SHP77 treated with DMSO at 0.1 percent for 48 hours (cell line): ENCODE measurements around the gene FSIP1.

ENCODE experiments used
- DNase-seq: peaks from one replicate; lab custom pipeline; 2025; lab: John Stamatoyannopoulos, UW

FSIP1 gene

GRCh38 chr15:39593656-39594445 lies 188.8 kb downstream of the FSIP1 start:
- DNase-seq: no peak

GRCh38 chr15:39593071-39593655 lies 189.5 kb downstream of the FSIP1 start:
- DNase-seq: no peak

GRCh38 chr15:39592500-39592899 lies 190.1 kb downstream of the FSIP1 start:
- no peak for DNase-seq

DNA sequence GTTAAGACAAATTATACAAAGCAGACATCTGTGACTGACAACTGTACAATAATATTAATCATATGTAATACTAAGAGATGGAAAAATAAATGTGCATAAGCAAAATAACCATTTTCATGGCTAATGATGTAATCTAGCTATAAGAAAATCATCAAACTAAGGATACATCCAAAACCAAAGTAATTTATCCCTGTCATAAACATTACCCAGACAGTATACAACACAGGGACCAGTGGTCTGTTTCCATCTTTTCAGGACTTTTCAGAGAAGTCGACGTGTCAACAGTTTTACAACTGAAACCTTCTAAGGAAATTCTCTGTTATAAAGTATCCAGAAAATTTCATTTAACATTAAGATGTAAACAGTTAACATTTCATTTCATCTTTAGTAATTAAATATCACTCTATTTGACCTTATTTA lies 190.7 kb downstream of the FSIP1 start:
- DNase-seq: no peak

DNA sequence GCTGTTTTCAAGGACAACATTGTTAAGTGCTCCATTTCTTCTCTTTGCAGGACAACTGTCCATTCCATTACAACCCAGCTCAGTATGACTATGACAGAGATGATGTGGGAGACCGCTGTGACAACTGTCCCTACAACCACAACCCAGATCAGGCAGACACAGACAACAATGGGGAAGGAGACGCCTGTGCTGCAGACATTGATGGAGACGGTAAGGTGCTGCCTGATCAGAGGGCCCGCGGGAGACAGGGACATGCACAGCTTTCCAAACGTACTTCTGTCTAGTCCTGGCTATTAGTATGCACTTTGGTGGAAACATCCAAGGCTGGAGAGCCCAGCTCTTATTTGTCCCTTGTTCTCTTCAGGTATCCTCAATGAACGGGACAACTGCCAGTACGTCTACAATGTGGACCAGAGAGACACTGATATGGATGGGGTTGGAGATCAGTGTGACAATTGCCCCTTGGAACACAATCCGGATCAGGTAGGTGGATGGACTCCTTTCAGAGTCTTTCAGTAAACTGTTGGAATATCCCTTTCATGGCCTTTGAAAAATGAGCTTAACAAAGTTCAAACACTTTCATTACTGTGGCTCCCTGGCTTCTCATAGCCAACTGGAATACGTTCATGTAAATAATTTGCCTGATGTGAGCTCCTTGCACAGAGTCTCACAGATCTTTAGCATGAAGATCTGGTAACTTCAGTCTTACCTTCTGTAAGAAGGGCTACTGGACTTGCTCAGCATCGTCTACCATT lies 191.3 kb downstream of the FSIP1 start:
- no peak for DNase-seq

DNA sequence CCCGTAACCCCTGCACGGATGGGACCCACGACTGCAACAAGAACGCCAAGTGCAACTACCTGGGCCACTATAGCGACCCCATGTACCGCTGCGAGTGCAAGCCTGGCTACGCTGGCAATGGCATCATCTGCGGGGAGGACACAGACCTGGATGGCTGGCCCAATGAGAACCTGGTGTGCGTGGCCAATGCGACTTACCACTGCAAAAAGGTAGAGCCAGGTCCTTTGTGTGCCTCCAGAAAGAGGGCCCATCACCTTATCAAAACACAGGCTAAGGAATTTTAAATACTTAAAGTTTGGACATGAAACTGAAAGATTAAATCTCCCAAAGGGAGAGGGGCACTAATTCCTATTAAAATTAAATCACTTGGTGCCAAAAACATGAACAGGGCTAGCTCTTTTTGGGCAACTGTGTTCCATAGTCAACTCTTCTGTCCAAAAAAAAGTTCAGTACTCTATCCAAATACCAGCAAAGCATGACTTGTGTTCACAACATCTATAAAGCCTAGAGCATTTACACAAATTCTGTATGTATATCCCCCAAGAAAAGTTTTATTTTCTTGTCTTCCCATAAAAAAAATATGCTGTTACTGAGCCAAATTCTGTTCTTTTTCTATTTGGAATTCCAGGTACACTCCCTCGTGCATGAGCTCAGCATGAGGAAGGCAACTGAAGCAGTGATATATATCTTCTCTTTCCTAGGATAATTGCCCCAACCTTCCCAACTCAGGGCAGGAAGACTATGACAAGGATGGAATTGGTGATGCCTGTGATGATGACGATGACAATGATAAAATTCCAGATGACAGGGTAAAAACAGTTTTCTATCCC lies 192.6 kb downstream of the FSIP1 start:
- DNase-seq: no peak

DNA sequence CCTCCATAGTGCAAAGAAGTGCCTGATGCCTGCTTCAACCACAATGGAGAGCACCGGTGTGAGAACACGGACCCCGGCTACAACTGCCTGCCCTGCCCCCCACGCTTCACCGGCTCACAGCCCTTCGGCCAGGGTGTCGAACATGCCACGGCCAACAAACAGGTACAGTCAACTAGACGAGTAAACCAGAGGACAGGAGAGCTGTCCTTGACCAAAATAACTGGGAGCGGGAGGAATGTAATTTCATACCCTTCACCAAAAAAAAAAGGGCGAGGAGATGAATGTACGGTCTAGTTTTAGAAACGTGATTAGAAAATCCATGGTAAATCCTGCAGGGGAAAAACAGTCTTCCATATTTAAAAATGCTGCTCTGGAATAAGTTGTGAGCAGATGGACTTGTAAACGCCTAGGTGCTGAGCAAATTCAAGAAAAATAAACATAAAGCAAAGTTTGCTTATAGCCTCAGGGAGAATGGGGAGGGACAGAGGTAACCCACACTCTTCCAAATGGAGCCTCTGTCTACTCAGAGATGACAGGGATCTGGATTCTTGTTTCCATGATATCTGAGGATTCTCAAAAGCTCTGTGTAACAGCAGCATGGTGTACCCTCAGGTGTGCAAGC lies 193.3 kb downstream of the FSIP1 start:
- DNase-seq: no peak

- DNase-seq: no peak
Observed at GRCh38 chr15:39588531-39589192, 194.0 kb downstream of the FSIP1 start.

- no peak for DNase-seq
Observed at GRCh38 chr15:39587731-39588530, 194.7 kb downstream of the FSIP1 start.

- no peak for DNase-seq
Observed at GRCh38 chr15:39587096-39587721, 195.4 kb downstream of the FSIP1 start.

- no peak for DNase-seq
Observed at GRCh38 chr15:39586387-39587095, 196.1 kb downstream of the FSIP1 start.

GRCh38 chr15:39585871-39586301 lies 196.8 kb downstream of the FSIP1 start:
- no peak for DNase-seq

- no peak for DNase-seq
Observed at GRCh38 chr15:39585389-39585841, 197.2 kb downstream of the FSIP1 start.

DNA sequence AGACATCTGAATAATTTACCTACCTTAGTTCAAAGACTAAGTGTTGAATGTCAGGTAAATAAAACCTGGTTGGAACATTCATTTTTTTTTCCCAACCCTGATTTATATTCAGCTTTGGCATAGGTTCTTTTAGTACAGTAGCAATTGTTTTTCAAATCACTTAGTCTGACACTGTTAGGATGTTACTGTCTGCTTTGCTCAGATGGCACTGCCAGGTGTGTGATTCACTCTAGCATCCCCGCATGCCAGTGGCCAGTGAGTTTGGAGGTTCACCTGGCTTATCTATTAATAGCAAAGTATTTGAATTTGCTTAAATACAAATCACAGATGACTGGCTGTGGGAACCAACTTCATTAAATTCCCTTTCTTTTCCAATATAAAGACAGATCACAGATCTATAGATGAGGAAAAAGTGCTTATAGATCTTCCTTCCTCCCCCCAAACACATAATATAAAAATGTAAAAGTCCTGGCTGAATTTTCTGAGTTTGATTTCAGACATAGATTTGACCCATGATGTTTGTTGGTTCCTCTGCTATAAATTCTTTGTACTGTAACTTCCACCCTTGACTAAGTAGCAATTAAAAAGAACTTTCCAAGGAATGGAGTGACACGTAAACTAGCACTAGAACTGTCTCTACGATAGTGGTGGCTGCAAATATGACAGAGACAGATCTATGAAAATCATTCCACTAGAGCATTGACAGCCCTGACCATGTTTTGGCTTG lies 197.8 kb downstream of the FSIP1 start:
- no peak for DNase-seq

DNA sequence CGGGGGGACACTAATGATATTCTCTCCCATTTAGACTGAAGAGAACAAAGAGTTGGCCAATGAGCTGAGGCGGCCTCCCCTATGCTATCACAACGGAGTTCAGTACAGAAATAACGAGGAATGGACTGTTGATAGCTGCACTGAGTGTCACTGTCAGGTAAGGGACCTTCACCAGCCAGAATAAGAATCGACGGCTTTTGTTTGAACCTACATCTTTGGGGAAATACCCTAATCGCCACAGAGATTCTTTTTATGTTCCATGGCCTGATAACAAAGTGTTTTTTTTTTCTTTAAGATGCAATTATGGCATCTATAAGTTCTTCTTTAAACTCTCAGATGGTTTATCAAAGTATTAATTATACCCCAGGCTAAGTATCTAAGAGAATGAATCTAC lies 198.4 kb downstream of the FSIP1 start:
- no peak for DNase-seq

- DNase-seq: no peak
Observed at GRCh38 chr15:39583596-39584265, 198.9 kb downstream of the FSIP1 start.

DNA sequence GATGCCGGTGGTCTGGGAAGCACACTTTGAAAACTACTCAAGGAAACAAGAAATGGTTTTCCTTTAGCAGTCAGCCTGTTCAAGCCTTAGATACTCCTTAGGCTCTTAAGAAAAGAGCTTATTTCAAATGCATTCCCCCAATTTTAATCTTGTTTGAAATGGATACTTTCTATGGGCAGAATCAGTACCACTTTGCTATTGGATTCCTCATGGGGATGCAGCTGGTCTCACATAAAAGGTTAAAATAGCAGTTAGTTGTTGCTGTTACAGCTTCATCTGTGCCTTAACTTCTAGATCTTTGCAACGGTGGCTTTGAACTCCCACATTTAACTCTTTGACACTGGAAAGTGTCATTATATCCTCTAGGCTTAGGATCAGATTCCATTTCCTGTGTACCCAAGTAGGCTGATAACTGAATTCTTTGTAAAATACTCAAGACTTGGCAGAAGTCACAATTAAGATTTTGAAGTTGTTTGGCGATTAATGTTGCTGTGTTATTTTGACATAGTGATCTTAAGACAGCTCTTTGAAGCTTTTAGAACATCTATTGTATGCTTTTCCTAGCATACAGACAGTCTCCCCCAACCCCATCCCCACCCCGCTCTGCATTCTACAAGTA lies 199.6 kb downstream of the FSIP1 start:
- DNase-seq: no peak
